ENCODE measurements around the gene OXCT2.

The OXCT2 gene

GRCh38 chr1:39720094-39720999 lies 50.8 kb downstream of the OXCT2 start:
- Histone ChIP-seq H3K9me3 (ENCODE audit: control insufficient read depth, low read length) (no peaks in the 10 kb centered on the region), H3K4me3 (ENCODE audit: low read length) (no peak overlapping the region), H3K4me1 (ENCODE audit: control insufficient read depth, insufficient read depth, low read length) (no peaks in the 10 kb centered on the region), H3K36me3 (ENCODE audit: control insufficient read depth, insufficient read depth, low read length) (no peaks in the 10 kb centered on the region), H3K9ac (ENCODE audit: low read length) (no peak overlapping the region), H3K27me3 (ENCODE audit: control insufficient read depth, insufficient read depth, low read length) (no peaks in the 10 kb centered on the region)

Measured in mucosa of stomach (tissue), 1 donor.